Measurements from ENCODE around the gene FARS2.
"Not testable (repeated sequence)": the region's sequence is repeated elsewhere in the genome, so short reads cannot be mapped to it uniquely, and the experiment has no call there.

The FARS2 gene

DNA sequence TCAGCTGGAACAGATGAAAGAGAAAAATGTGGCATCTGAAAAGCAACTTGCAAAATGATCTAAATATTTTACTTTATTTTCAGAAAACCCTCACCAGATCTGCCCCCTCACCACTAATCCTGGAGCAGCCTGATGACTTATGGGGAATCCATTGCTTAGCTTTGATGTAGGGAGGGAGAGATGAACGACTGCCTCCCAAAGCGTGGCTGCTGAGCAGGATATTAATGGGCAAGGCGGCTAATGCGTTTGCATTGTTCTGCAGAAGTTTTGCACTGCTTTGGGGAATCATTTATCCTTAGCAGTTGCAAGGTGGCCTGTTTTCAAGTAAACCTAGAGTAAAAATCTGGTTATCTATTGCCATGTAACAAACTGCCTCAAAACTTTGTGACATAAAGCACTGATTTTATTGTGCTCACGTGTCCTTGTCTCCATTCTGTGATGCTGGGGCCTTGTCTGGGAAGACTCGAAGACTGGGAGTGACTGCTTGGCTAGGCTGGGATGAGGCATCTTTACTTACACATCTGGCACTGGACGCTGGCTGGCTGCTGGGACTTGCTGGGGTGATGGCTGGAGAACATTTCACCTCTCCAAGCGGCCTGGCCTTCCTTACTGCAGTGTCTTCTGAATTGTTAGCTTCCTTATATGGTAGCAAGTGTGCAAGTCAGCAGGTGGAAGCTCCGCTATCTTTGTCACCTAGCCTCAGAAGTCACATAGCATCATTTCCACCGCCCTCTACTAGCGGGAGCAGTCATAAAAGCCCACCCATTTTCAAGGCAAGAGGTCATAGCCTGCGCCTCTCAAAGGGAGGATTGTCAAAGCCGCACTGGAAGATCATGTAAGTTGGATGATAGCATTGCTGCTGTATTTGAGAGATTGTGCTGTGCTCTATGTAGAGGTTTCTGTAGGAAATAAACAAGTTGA lies 432.2 kb downstream of the FARS2 start:
- no peak for DNase-seq (ENCODE audit: low read depth in 2 of 2)

DNA sequence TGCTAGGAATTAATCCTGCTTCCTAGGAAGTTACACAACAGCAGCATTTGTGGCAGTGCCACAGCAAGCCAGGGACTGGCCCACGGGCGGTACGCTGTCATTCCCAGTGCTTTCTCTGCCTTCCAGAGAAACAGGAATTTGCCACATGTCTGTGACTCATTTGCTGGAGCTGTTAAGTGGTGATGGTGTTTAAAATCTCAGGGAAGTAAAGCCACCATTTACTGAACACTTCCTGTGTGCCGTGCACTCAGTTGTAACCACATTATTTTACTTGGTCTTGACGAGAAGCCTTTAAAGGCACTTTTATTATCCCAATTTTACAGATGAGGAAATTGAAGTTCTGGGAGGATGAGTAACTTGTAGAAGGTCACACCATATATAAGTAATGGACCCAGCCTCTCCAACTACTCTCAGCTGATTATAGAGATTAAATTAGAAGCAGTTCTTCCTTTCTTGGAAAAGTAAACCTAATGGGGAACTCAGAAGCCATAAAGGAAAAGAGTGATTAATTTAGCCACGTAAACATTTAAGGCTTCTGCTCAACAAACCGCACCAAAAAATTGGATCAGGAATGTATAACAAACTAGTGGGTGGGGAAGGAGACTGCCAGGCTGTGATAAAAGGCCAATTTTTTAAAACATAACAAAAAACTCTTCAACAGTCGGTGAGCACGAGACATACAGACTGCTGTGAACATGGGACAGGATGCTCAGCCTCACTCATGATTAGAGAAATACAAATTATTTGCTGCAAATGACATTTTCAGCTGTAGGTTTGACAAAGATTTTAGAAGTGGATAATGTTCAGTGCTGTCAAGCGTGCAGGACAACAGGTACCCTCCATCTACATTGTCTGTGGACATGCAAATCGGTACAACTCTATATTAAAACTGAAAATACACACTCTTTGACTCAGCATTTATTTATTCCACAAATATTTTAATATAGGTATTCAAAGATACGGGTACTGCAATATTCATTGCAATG lies 434.2 kb downstream of the FARS2 start:
- no peak for DNase-seq (ENCODE audit: low read depth in 2 of 2)

GRCh38 chr6:5697508-5697907 lies 436.2 kb downstream of the FARS2 start:
- no peak for DNase-seq (ENCODE audit: low read depth in 2 of 2)

- DNase-seq (ENCODE audit: low read depth in 2 of 2) = no peak
These were observed 437.0 kb downstream of the FARS2 start for GRCh38 chr6:5698318-5698717.

- not testable (repeated sequence) for DNase-seq (ENCODE audit: low read depth in 2 of 2)
These were observed 437.8 kb downstream of the FARS2 start for GRCh38 chr6:5699064-5699463.

DNA sequence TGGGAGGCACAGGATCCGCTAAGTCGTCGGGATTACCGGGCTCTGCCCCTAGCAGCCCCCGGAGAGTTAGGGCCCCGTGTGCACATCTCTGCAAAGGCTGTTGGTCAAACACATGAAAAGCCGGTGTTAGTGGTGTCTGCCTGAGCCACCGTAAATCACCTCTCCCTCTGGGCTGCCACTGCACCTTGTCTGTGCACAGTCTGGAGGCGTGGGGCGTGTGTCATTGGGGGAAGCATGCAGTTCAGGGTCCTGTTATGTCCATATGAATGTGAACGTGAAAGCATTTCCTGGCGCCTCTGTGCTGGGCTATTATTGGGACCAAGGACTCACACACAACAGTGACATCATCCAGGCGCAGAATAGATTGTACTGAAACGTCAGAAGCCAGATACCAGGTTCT lies 439.9 kb downstream of the FARS2 start:
- DNase-seq (ENCODE audit: low read depth in 2 of 2) = no peak

- DNase-seq (ENCODE audit: low read depth in 2 of 2) = no peak
These were observed 443.4 kb downstream of the FARS2 start for GRCh38 chr6:5704708-5705107.

DNA sequence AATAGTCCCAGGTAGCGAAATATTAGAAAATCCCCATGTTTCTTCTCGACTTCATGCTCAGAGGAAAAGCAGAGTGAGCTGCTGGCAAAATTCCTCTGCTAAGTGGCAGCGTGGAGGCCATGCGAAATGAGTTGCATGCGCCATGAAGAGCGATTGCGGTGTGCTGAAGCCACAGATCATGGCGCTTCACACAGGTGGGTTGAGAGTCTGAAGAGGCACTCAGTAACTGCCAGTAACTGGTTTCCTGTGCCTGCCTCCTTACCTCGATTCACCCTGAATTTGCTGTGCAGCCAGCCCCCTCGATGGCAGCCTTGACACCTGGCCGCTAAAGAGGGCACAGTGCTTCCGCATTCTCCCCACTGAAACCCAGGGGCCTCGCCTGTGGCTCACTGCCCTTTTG lies 443.9 kb downstream of the FARS2 start:
- DNase-seq (ENCODE audit: low read depth in 2 of 2) = no peak

- DNase-seq (ENCODE audit: low read depth in 2 of 2) = no peak
These were observed 445.1 kb downstream of the FARS2 start for GRCh38 chr6:5706124-5707033.

DNA sequence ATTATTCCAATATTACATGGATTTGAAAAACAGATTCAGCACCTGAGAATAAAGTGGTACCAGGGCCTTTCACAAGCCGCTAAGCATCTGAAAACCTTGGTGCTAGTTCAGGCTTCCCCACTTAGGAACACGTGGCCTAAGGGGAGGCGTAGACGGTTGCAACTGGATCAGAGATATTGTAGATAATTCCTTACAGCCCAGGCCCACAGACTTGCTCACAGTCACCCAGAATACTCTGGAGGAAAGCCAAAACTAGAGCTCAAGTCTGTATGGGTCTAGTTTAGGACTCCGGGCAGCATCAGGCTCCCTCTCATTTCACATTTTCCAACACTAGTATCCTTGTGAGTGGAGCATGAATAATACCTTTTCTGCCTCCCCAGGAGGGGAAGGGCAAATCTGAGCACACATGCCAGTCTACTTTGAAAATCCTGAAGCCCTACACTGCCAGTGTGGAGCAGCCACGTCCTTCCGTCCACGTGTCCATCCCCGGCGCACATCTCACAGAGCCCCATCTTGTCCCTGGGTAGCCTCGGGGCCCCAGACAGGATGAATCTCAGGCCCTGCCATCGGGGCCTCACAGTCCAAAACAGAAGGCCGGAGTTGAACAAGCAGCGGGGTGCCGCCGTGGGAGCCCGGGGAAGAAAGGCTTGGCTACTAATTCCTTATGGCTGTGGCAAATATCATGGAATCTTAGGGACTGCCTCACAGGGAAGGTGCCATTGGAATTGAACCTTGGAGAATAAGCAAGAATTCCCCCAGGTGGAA lies 446.1 kb downstream of the FARS2 start:
- no peak for DNase-seq (ENCODE audit: low read depth in 2 of 2)

DNA sequence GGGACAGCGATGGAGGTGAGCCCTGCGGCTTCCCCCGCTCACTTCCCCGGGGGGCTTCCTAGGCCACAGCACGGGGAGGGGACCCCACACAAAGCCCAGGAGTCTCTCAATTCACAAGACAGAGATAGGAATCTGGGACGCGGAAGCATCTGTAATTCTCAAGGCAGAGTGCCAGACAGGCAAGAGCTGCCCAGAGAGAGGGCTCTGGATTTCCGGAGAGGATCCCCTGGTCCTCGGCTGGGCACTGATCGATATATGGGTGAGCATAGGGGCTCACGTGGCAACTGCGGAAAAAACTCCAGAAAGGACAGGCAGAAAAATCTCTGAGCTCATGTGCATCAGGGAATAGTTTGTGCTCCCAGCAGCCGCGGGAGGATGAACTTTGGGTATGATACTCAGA lies 449.2 kb downstream of the FARS2 start:
- DNase-seq (ENCODE audit: low read depth in 2 of 2) = no peak

DNA sequence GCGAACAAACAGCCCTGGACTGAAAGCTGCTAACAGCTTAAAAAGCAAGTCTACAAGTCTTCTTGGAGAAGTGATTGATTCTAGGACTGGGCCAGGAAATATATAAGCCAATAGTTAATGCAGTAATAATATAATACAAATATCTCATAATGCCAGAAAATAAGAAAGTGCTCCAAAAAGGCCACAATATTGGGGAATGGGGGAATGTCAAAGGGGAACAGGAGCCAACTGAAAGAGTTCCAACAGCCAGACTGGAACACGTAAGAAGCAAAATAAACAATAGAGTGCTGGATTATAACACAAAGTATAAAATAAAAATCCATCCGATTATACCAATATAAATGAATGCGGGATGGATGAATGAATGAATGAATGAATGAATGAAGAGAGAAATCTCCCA lies 449.6 kb downstream of the FARS2 start:
- DNase-seq (ENCODE audit: low read depth in 2 of 2) = no peak

DNA sequence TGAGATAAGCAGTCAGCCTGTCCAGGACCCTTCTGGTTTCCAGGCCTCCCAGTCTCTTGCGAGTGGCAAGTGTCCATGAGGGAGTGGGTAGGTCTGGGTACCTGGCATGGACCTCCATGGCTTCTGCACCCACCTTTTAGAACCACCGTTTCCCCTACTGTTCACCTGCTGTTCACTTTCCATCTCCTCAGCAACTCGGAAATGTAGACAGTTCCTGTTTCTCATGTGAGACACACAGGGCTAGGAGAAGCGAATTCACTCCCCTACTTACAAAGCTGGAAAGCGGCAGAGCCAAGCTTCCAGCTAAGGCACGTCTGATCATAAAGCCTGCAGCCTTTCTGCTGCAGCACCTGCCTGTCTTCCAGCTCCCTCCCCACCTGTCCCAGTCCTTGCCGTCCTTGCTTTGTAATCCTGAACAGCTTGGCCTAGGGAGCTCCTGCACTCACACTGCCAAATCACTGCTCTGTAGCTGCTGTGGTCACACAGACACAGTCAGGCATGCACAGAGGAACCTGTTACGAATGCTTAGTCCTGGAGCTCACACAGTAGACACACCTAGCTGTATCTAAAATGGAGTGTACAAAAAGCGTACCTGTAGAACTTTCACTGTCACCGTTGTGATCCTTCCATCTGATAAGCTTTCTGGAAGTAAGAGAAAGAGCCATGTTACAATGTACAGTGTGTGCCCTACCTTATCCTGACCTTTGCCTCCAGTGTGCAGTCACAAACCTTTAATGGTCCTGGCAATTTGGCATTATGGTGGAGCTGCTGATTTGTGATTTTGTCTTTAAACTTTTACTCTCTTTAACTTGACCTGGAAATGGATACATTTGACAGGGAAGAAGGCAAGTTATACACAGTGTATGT lies 451.3 kb downstream of the FARS2 start:
- DNase-seq (ENCODE audit: low read depth in 2 of 2) = no peak

GRCh38 chr6:5713519-5713918 lies 452.2 kb downstream of the FARS2 start:
- no peak for DNase-seq (ENCODE audit: low read depth in 2 of 2)

DNA sequence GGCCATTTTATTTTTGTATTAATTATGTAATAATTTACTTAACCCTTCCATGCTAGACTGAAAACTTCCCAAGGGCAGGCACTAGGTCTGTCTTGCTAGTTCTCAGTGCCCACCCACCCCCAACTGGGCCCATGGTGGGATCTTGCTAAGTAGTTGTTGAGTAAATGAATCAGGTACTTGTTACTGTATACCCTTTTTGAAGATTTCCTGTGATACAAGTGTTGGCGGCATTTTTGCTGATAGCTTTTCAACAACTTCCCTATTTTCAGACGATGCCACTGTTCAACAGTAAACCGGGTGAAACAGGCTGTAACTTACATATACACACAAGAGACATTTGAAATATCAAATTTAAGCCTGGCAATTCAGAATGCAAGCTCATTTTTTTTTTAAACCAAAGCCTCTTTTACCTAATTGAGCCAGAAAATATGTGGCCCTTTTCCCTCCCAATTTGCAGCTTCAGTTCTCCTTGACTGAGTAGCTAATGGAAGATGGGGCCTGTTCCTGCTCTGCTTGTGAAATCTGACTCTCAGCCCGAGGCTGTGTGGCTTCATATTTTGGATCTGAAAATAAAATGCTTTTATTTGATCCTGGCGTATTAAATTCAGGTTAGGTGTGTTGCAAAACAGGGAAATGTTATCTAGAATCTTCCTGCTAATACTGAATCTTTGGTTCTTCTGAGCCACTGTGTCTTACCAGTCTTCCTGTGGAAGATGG lies 457.1 kb downstream of the FARS2 start:
- no peak for DNase-seq (ENCODE audit: low read depth in 2 of 2)

GRCh38 chr6:5723841-5724691 lies 462.8 kb downstream of the FARS2 start:
- DNase-seq (ENCODE audit: low read depth in 2 of 2) = no peak

DNA sequence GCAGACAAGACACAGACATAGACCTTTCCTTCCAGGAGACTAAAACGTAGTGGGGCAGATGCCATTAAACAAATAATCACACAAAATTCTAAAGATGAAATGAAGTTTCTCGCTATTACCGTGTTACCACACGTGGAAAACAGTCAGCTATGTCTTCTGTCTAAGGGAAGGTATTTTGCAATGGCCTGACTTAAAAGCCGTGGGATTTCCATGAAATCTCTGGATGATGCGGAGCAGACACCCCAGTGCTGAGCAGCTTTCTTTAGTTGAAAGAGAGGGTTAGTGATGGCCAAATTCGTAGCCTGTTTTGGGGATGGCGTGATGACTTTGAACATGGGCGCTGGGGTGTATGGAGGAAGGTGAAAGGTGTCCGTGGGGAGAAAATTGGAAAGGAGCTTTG lies 463.6 kb downstream of the FARS2 start:
- no peak for DNase-seq (ENCODE audit: low read depth in 2 of 2)
